HG03565 (cell line): ENCODE measurements around the gene ILDR1.

Experiments used
- ATAC-seq: cut with Tn5 transposase; IDR thresholded peaks from one replicate; pipeline ENCODE4 v1.9.1; 2021; ENCODE audit warnings: mild to moderate bottlenecking, moderate library complexity; ENCODE audit not compliant: unreplicated experiment

ILDR1 gene

GRCh38 chr3:121995161-121996137 lies 26.6 kb downstream of the ILDR1 start:
- no peak for ATAC-seq

- no peak for ATAC-seq
These were observed 27.5 kb downstream of the ILDR1 start for GRCh38 chr3:121994551-121994950.

GRCh38 chr3:121992601-121993560 lies 29.2 kb downstream of the ILDR1 start:
- ATAC-seq = peak; percentile 62

- ATAC-seq = no peak
These were observed 32.1 kb downstream of the ILDR1 start for GRCh38 chr3:121989943-121990342.

GRCh38 chr3:121988146-121988545 lies 33.9 kb downstream of the ILDR1 start:
- ATAC-seq = no peak

GRCh38 chr3:121985846-121986245 lies 36.2 kb downstream of the ILDR1 start:
- ATAC-seq = no peak

GRCh38 chr3:121981473-121981872 lies 40.6 kb downstream of the ILDR1 start:
- ATAC-seq = no peak

- ATAC-seq = peak; percentile 9
These were observed 41.6 kb downstream of the ILDR1 start for GRCh38 chr3:121980450-121980796.

GRCh38 chr3:121979734-121980449 lies 42.2 kb downstream of the ILDR1 start:
- ATAC-seq = peak; percentile 57

GRCh38 chr3:121979246-121979645 lies 42.8 kb downstream of the ILDR1 start:
- no peak for ATAC-seq

GRCh38 chr3:121976727-121977126 lies 45.3 kb downstream of the ILDR1 start:
- ATAC-seq = no peak

GRCh38 chr3:121975702-121976302 lies 46.2 kb downstream of the ILDR1 start:
- ATAC-seq = no peak

- ATAC-seq = no peak
These were observed 47.4 kb downstream of the ILDR1 start for GRCh38 chr3:121974601-121975111.

GRCh38 chr3:121970047-121970446 lies 52.0 kb downstream of the ILDR1 start:
- ATAC-seq = no peak

GRCh38 chr3:121969631-121970030 lies 52.4 kb downstream of the ILDR1 start:
- ATAC-seq = no peak

- ATAC-seq = no peak
These were observed 58.4 kb downstream of the ILDR1 start for GRCh38 chr3:121963608-121964007.

GRCh38 chr3:121962443-121962842 lies 59.6 kb downstream of the ILDR1 start:
- no peak for ATAC-seq

- ATAC-seq = no peak
These were observed 60.8 kb downstream of the ILDR1 start for GRCh38 chr3:121961283-121961682.

GRCh38 chr3:121958801-121959200 lies 63.2 kb downstream of the ILDR1 start:
- ATAC-seq = no peak
